ENCODE data around the gene LIPA.

DNA sequence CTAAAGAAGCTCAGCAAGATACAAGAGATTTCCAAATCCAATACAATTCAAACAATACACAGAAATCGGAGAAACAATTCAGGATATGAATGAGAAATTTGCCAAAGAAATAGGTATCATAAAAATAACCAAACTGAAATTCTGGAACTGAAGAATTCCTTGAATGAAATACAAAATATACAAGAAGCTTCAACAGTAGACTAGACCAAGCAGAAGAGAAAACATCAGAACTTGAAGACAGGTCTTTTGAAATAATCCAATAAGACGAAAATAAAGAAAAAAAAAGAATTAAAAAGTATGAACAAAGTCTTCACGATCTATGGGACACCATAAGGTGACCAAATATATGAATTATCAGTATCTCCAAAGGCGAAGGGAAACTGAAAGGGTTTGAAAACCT, 47.5 kb upstream of the LIPA start:
- TF ChIP-seq, protein P1, sequence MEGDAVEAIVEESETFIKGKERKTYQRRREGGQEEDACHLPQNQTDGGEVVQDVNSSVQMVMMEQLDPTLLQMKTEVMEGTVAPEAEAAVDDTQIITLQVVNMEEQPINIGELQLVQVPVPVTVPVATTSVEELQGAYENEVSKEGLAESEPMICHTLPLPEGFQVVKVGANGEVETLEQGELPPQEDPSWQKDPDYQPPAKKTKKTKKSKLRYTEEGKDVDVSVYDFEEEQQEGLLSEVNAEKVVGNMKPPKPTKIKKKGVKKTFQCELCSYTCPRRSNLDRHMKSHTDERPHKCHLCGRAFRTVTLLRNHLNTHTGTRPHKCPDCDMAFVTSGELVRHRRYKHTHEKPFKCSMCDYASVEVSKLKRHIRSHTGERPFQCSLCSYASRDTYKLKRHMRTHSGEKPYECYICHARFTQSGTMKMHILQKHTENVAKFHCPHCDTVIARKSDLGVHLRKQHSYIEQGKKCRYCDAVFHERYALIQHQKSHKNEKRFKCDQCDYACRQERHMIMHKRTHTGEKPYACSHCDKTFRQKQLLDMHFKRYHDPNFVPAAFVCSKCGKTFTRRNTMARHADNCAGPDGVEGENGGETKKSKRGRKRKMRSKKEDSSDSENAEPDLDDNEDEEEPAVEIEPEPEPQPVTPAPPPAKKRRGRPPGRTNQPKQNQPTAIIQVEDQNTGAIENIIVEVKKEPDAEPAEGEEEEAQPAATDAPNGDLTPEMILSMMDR (IDR thresholded peaks at IDR 0.05; ENCODE audit: insufficient read depth, low read depth, low read length) = no peak
- TF ChIP-seq EZH2 (IDR thresholded peaks at IDR 0.05; ENCODE audit: insufficient read depth, low read length) = no peak

All from astrocyte (in vitro differentiated cells and primary cell).